DLD1 (cell line): ENCODE measurements around the gene HNRNPUL2.
"Not testable (repeated sequence)": the region's sequence is repeated elsewhere in the genome, so short reads cannot be mapped to it uniquely, and the experiment has no call there.

Experiments used
- in situ Hi-C: cut with HindIII; loops from 2 replicates; pipeline ENCODE4 v1.10.0; 2017; ENCODE audit warnings: low sequenced_read_pairs

The HNRNPUL2 gene

GRCh38 chr11:62705880-62706849 lies 21.1 kb downstream of the HNRNPUL2 start:
- in situ Hi-C loops: no loop called here

GRCh38 chr11:62705413-62705812 lies 21.8 kb downstream of the HNRNPUL2 start:
- in situ Hi-C loops: no loop called here

GRCh38 chr11:62703921-62704320 lies 23.3 kb downstream of the HNRNPUL2 start:
- in situ Hi-C loops: not testable (repeated sequence)

GRCh38 chr11:62702246-62702645 lies 25.0 kb downstream of the HNRNPUL2 start:
- in situ Hi-C loops: no loop called here

- in situ Hi-C loops: no loop called here
Measured at GRCh38 chr11:62694455-62695167, 32.6 kb downstream of the HNRNPUL2 start.

- in situ Hi-C loops: not testable (repeated sequence)
Measured at GRCh38 chr11:62693624-62694023, 33.6 kb downstream of the HNRNPUL2 start.

- in situ Hi-C loops: no loop called here
Measured at GRCh38 chr11:62689421-62690183, 37.7 kb downstream of the HNRNPUL2 start, which contains the start of gene LRRN4CL. TSS of gene LRRN4CL (minus strand) at chr11:62689530. CDS start at chr11:62688508, 1,022 bp downstream.

- in situ Hi-C loops: no loop called here
Measured at GRCh38 chr11:62688491-62688890, 38.8 kb downstream of the HNRNPUL2 start.

- in situ Hi-C loops: no loop called here
Measured at GRCh38 chr11:62687508-62688396, 39.5 kb downstream of the HNRNPUL2 start.

- in situ Hi-C loops: no loop called here
Measured at GRCh38 chr11:62682518-62682917, 44.7 kb downstream of the HNRNPUL2 start.

- in situ Hi-C loops: no loop called here
Measured at GRCh38 chr11:62680825-62681240, 46.4 kb downstream of the HNRNPUL2 start.

GRCh38 chr11:62678770-62679696 lies 48.2 kb downstream of the HNRNPUL2 start, which contains the start of gene UBXN1:
TSS of gene UBXN1 (minus strand) at chr11:62679073. CDS start at chr11:62678923, 150 bp downstream.
- in situ Hi-C loops: loop anchor here (10.0 kb wide), 1 partner anchor 254 kb away; no protein-coding TSS in a partner anchor

- in situ Hi-C loops: loop anchor here (10.0 kb wide), 1 partner anchor 254 kb away; no protein-coding TSS in a partner anchor
Measured at GRCh38 chr11:62678433-62678769, 48.9 kb downstream of the HNRNPUL2 start.

GRCh38 chr11:62677714-62678113 lies 49.5 kb downstream of the HNRNPUL2 start:
- in situ Hi-C loops: loop anchor here (10.0 kb wide), 1 partner anchor 253 kb away; no protein-coding TSS in a partner anchor

- in situ Hi-C loops: loop anchor here (10.0 kb wide), 1 partner anchor 252 kb away; no protein-coding TSS in a partner anchor
Measured at GRCh38 chr11:62677156-62677555, 50.1 kb downstream of the HNRNPUL2 start.

- in situ Hi-C loops: loop anchor here (10.0 kb wide), 1 partner anchor 252 kb away; no protein-coding TSS in a partner anchor
Measured at GRCh38 chr11:62676698-62677097, 50.6 kb downstream of the HNRNPUL2 start.

- in situ Hi-C loops: loop anchor here (10.0 kb wide), 1 partner anchor 251 kb away; no protein-coding TSS in a partner anchor
Measured at GRCh38 chr11:62675415-62675814, 51.8 kb downstream of the HNRNPUL2 start.

- in situ Hi-C loops: loop anchor here (10.0 kb wide), 1 partner anchor 248 kb away; no protein-coding TSS in a partner anchor
Measured at GRCh38 chr11:62673196-62673525, 54.1 kb downstream of the HNRNPUL2 start.
